Keratinocyte (primary cell): ENCODE results near the gene LHFPL2. TPM values are rescaled to one million over a fixed set of nuclear protein-coding genes. Genes with fewer than 3 reads are reported as not detected.

Experiments
- DNase-seq: peaks from one replicate; pipeline ENCODE4 v3.0.0-alpha.2; 2011; ENCODE audit warnings: low read depth, missing footprints, low spot score
- FAIRE-seq: peaks from 2 replicates; lab custom pipeline; 2011; peaks lifted over from hg19 to GRCh38; lab: Jason Lieb, UNC
- H2AFZ ChIP-seq: 2 replicates; pipeline ENCODE4 v1.6.0; 2012; ENCODE audit warnings: low read length, control low read depth, inconsistent platforms; ENCODE audit not compliant: control insufficient read depth
- H3K27ac ChIP-seq: 2 replicates; pipeline ENCODE4 v1.5.1; 2011; ENCODE audit warnings: low read length; ENCODE audit not compliant: control insufficient read depth, insufficient read depth
- H3K27me3 ChIP-seq: 3 replicates; pipeline ENCODE4 v1.6.0; 2011; ENCODE audit warnings: low read length; ENCODE audit not compliant: control insufficient read depth, insufficient read depth; ENCODE audit errors: extremely low read depth
- H3K36me3 ChIP-seq, 2 experiments: 2 replicates in 1 of 2; 3 replicates in 1 of 2; pipeline ENCODE4 v1.5.1; 2011; ENCODE audit warnings: low read length in 2 of 2, mild to moderate bottlenecking in 1 of 2; ENCODE audit not compliant: control insufficient read depth in 2 of 2, insufficient read depth in 2 of 2; ENCODE audit errors: extremely low read depth in 1 of 2
- H3K4me1 ChIP-seq: 3 replicates; pipeline ENCODE4 v1.5.1; 2011; ENCODE audit warnings: low read length; ENCODE audit not compliant: control insufficient read depth, insufficient read depth; ENCODE audit errors: extremely low read depth
- H3K4me2 ChIP-seq: 3 replicates; pipeline ENCODE4 v1.6.0; 2011; ENCODE audit warnings: low read depth, low read length; ENCODE audit not compliant: control insufficient read depth, insufficient read depth; ENCODE audit errors: extremely low read depth
- H3K4me3 ChIP-seq, 3 experiments: fragments of 200-600 bp in 1 of 3; sonication (generic) in 1 of 3; 2 replicates in 2 of 3; 3 replicates in 1 of 3; pipeline ENCODE4 v1.5.1; 2011 to 2016; ENCODE audit warnings: low read length in 3 of 3, mild to moderate bottlenecking in 3 of 3, control low read depth in 2 of 3, inconsistent platforms in 1 of 3, low read depth in 1 of 3, mixed read lengths in 1 of 3, mixed run types in 1 of 3, moderate library complexity in 1 of 3; ENCODE audit not compliant: control insufficient read depth in 2 of 3, insufficient read depth in 2 of 3; ENCODE audit errors: extremely low read depth in 1 of 3
- H3K79me2 ChIP-seq: 2 replicates; pipeline ENCODE4 v1.6.0; 2012; ENCODE audit warnings: low read length; ENCODE audit not compliant: control insufficient read depth, insufficient read depth
- H3K9ac ChIP-seq: 3 replicates; pipeline ENCODE4 v1.6.0; 2011; ENCODE audit warnings: low read length; ENCODE audit not compliant: control insufficient read depth, insufficient read depth; ENCODE audit errors: extremely low read depth
- H3K9me1 ChIP-seq: 3 replicates; pipeline ENCODE4 v1.6.0; 2011; ENCODE audit warnings: low read length; ENCODE audit not compliant: control insufficient read depth, insufficient read depth; ENCODE audit errors: extremely low read depth
- H3K9me3 ChIP-seq: 2 replicates; pipeline ENCODE4 v1.5.1; 2012; ENCODE audit warnings: low read depth, low read length; ENCODE audit not compliant: control insufficient read depth
- H4K20me1 ChIP-seq: 3 replicates; pipeline ENCODE4 v1.6.0; 2011; ENCODE audit warnings: low read length; ENCODE audit not compliant: control insufficient read depth, insufficient read depth; ENCODE audit errors: extremely low read depth
- EZH2 ChIP-seq: IDR thresholded peaks from one replicate; pipeline ENCODE4 v1.6.1; 2012; ENCODE audit warnings: inconsistent platforms, mild to moderate bottlenecking, low read length, moderate library complexity
- dilution Hi-C: fragments of 300-500 bp; cut with MboI; formaldehyde crosslinking; loops from one replicate; pipeline ENCODE4 v1.7.0; 2020; ENCODE audit warnings: low sequenced_read_pairs; ENCODE audit not compliant: extremely low pct_ligation_motif_present
- polyA plus RNA-seq, 5 experiments: library from polyadenylated mRNA; depleted of rRNA in 3 of 5; stranded (reverse) in 3 of 5; stranded (forward) in 1 of 5; unstranded in 1 of 5; fragments of >200 nt; gene quantifications; 1 replicate in 1 of 5; 2 replicates in 3 of 5; 3 replicates in 1 of 5; pipeline versions ENCODE4 v1.2.1 to v1.2.3, GENCODE V29; 2011 to 2012; ENCODE audit warnings: missing spikeins in 2 of 5, low read depth in 1 of 5, low replicate concordance in 1 of 5
- TF ChIP-seq, protein P1 (sequence below), 3 experiments: IDR thresholded peaks in 1 of 3; conservative IDR thresholded peaks in 1 of 3; optimal IDR thresholded peaks in 1 of 3; 2 replicates in 2 of 3; 3 replicates in 1 of 3; pipeline versions ENCODE3 to v1.5.1; 2011; ENCODE audit warnings: low read length in 3 of 3, mild to moderate bottlenecking in 3 of 3, moderate library complexity in 2 of 3, control low read depth in 1 of 3, inconsistent platforms in 1 of 3; ENCODE audit not compliant: insufficient read depth in 2 of 3; ENCODE audit errors: extremely low read depth in 1 of 3

The LHFPL2 gene
- polyA plus RNA-seq, 1 donor (not counting 4 experiments of a cell fraction or from before 2014, with no cell fraction given): 11.4 TPM

DNA sequence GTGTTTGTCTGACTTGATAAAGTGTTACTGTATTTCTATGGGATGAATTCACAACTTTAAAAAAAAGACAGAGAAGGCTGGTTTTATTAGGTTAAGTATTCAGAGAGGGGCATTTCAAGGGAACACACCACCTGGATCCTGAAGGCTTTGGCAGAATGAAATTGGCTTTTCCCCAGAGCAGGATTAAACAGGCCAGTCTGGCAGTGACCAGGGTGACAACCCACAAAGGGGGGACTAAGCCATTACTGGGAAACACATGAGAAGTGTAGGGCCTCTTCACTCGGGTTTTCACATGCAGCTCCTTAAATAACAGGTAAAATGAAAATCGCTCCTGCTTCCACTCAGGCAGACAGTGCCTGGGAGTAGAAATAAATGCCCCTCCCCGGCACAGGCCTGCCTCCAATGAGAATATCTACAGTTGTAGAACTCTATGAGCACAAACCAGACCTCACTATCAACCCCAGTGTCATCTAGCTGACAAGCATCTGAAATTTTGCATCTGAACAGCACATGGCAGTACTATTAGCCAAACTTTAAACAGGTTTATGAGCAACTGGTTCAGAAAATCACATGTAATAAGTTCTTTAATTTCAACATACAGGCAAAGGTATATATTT lies 85.8 kb downstream of the LHFPL2 start:
- H3K79me2 ChIP-seq: peaks cover 5% of the 10 kb centered on the region
- FAIRE-seq (no peak), DNase-seq (no peak)
- H3K27me3 ChIP-seq: no peaks in the 10 kb centered on the region
- no peaks in the 10 kb centered on the region for H3K9me1 ChIP-seq
- no peak overlapping the region for H3K4me3 ChIP-seq
- H2AFZ ChIP-seq: no peak overlapping the region
- no peak overlapping the region for H3K4me2 ChIP-seq
- H3K4me1 ChIP-seq: peaks cover 4% of the 10 kb centered on the region
- no peak overlapping the region for H3K27ac ChIP-seq
- TF ChIP-seq, protein P1, sequence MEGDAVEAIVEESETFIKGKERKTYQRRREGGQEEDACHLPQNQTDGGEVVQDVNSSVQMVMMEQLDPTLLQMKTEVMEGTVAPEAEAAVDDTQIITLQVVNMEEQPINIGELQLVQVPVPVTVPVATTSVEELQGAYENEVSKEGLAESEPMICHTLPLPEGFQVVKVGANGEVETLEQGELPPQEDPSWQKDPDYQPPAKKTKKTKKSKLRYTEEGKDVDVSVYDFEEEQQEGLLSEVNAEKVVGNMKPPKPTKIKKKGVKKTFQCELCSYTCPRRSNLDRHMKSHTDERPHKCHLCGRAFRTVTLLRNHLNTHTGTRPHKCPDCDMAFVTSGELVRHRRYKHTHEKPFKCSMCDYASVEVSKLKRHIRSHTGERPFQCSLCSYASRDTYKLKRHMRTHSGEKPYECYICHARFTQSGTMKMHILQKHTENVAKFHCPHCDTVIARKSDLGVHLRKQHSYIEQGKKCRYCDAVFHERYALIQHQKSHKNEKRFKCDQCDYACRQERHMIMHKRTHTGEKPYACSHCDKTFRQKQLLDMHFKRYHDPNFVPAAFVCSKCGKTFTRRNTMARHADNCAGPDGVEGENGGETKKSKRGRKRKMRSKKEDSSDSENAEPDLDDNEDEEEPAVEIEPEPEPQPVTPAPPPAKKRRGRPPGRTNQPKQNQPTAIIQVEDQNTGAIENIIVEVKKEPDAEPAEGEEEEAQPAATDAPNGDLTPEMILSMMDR (optimal IDR thresholded peaks at IDR 0.05 in 1 of 3, IDR thresholded peaks at IDR 0.05 in 1 of 3, conservative IDR thresholded peaks at IDR 0.05 in 1 of 3; ENCODE audit: extremely low read depth in 1 of 3, insufficient read depth in 2 of 3, low read length in 3 of 3): no peak
- H3K9me3 ChIP-seq: no peaks in the 10 kb centered on the region
- peaks cover 0 to 6% of the 10 kb centered on the region in 2 experiments for H3K36me3 ChIP-seq
- no peak overlapping the region for H3K9ac ChIP-seq
- no peaks in the 10 kb centered on the region for H4K20me1 ChIP-seq
- dilution Hi-C loops: no loop called here

DNA sequence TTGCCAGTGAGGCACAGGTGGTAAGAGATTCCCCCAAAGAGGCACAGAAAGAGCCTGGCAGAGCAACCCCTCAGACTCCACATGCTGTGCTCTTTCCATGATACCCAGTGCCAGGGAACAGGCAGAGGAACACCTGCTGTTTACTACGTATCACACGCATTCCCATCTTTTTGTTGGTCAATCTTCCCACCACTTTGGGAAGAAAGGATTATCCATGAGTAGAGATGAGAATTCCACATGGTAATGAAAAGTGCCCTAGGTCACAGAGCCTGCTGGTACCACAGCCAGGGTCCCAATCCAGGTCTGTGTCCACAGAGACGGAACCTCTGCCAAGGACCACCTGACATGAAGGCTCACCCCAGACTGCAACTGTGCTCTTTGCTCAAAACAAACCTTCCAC lies 86.6 kb downstream of the LHFPL2 start:
- Histone ChIP-seq H3K79me2 (peaks cover 8% of the 10 kb centered on the region), H3K4me3 (no peak overlapping the region), H3K9ac (no peak overlapping the region), H3K4me1 (peaks cover 3% of the 10 kb centered on the region), H3K36me3 (peaks cover 0 to 6% of the 10 kb centered on the region in 2 experiments), H3K9me3 (no peaks in the 10 kb centered on the region), H3K27me3 (no peaks in the 10 kb centered on the region), H3K27ac (no peak overlapping the region), H4K20me1 (no peaks in the 10 kb centered on the region), H3K4me2 (no peak overlapping the region), H3K9me1 (no peaks in the 10 kb centered on the region), H2AFZ (no peak overlapping the region)
- dilution Hi-C loops: no loop called here
- TF ChIP-seq, protein P1 (optimal IDR thresholded peaks at IDR 0.05 in 1 of 3, IDR thresholded peaks at IDR 0.05 in 1 of 3, conservative IDR thresholded peaks at IDR 0.05 in 1 of 3; ENCODE audit: extremely low read depth in 1 of 3, insufficient read depth in 2 of 3, low read length in 3 of 3): no peak
- no peak for TF ChIP-seq EZH2
- FAIRE-seq (no peak), DNase-seq (no peak)
